Heart left ventricle (tissue), 16 donors: ENCODE data around the gene ABTB2. TPM values are rescaled to one million over a fixed set of nuclear protein-coding genes. Genes with fewer than 3 reads are reported as not detected.
A peak's percentile ranks its signal among the peaks of the same experiment; 100 is the strongest.

Experiments
- ATAC-seq, 4 donors: fragments of 200-7000 bp; cut with Tn5 transposase; one replicate each; pipeline ENCODE4 v1.9.1; 2020 to 2022; ENCODE audit warnings: moderate library complexity in 4 of 4, mild to moderate bottlenecking in 3 of 4, moderate number of reproducible peaks in 1 of 4
- DNase-seq, 5 donors: peaks; one replicate each; pipeline ENCODE4 v3.0.0-alpha.2; 2020
- H3K27ac ChIP-seq, 12 donors: fragments of 200-600 bp; sonication (generic) in 4 of 12; one replicate each; pipeline versions ENCODE4 v1.5.0 to v1.8.0; 2016 to 2022; ENCODE audit warnings: mild to moderate bottlenecking in 2 of 12
- H3K27me3 ChIP-seq, 9 donors: fragments of 200-600 bp; sonication (generic) in 2 of 9; one replicate each; pipeline versions ENCODE4 v1.5.1 to v1.8.0; 2016 to 2022; ENCODE audit warnings: mild to moderate bottlenecking in 3 of 9
- H3K36me3 ChIP-seq, 9 donors: fragments of 200-600 bp; sonication (generic) in 2 of 9; one replicate each; pipeline versions ENCODE4 v1.5.0 to v1.8.0; 2018 to 2022; ENCODE audit warnings: mild to moderate bottlenecking in 2 of 9
- H3K4me1 ChIP-seq, 12 donors: fragments of 200-600 bp; sonication (generic) in 4 of 12; one replicate each; pipeline versions ENCODE4 v1.5.0 to v1.8.0; 2016 to 2022; ENCODE audit warnings: mild to moderate bottlenecking in 3 of 12
- H3K4me3 ChIP-seq, 12 donors: fragments of 200-600 bp; sonication (generic) in 4 of 12; one replicate each; pipeline versions ENCODE4 v1.5.0 to v1.8.0; 2017 to 2022; ENCODE audit warnings: mild to moderate bottlenecking in 9 of 12, moderate library complexity in 4 of 12
- H3K9me3 ChIP-seq, 12 donors: fragments of 200-600 bp; sonication (generic) in 4 of 12; one replicate each; pipeline versions ENCODE4 v1.5.0 to v1.8.0; 2016 to 2022; ENCODE audit warnings: mild to moderate bottlenecking in 1 of 12
- CTCF ChIP-seq, 12 donors: fragments of 200-600 bp; sonication (generic) in 4 of 12; IDR thresholded peaks; one replicate each; pipeline versions ENCODE4 v1.5.0 to v1.8.0; 2018 to 2022; ENCODE audit warnings: antibody characterized with exemption in 12 of 12, mild to moderate bottlenecking in 5 of 12
- POLR2A ChIP-seq, 2 donors: fragments of 450-650 bp; IDR thresholded peaks; one replicate each; pipeline ENCODE4 v1.6.1; 2017; ENCODE audit warnings: antibody characterized with exemption in 2 of 2, mild to moderate bottlenecking in 2 of 2, moderate library complexity in 2 of 2
- WGBS, 4 donors: extraction: QIAGEN DNeasy Blood & Tissue Kit in 2 of 4; methylation state at CpG; one replicate each; pipeline versions ENCODE4 v1.1.5 to v1.1.7; 2013 to 2018; 5-methylcytosine and 5-hydroxymethylcytosine counted together
- intact Hi-C, 10 donors: fragments of 100-400 bp; cut with DNase I; formaldehyde crosslinking; loops; one replicate each; pipeline versions ENCODE4 v1.11.1 to v1.14.2; 2022
- polyA plus RNA-seq, 2 donors: library from polyadenylated mRNA; stranded (reverse); fragments of 200-250 nt; gene quantifications; one replicate each; pipeline ENCODE4 v1.2.3, GENCODE V29; 2013
- total RNA-seq, 9 donors: library from RNA; depleted of rRNA in 2 of 9; stranded (reverse); fragments of >200 nt in 2 of 9; fragmentation: NEBNext Ultra II Directional in 3 of 9; extraction: Animal tissue kit (Norgen Biotek cat#: 25700) in 3 of 9; gene quantifications; one replicate each; pipeline versions ENCODE4 v1.1.0 to v1.2.4, GENCODE V29; 2016 to 2023
- donor health status: ischemic (EF 13 %, LVEDD 7.1; RV severe dilation, severe dysfunction).
- donor health status: healthy with polysubstance abuse.
- donor health status: DM: no; HTN: yes; CAD: no.
- donor health status: DM: no; HTN: no; CAD: no.
- donor health status: ischemic (EF 25% LVEDD 6.9; RV normal size, moderate dysfunction).
- donor health status: ischemic (EF 25% LVEDD 5.7; RV mildly dilated, moderate dysfunction).
- donor health status: healthy.
- donor health status: DM: yes; HTN: yes; CAD: no.
- donor health status: ischemic (EF 35%, LVEDD 5.7; RV mildly dilated, moderate dysfunction).
- donor health status: nonischemic (EF 11% LVEDD 7.7; RV severe dilation, severe dysfunction).
- donor health status: DM: yes; HTN: yes; CAD: no.
- donor health status: PGD.
- donor health status: ischemic (EF 29% LVEDD 5.4; RV normal size, mild dysfunction).
- donor health status: nonischemic (EF 23%, LVEDD 6.1; RV moderate dilation, normal function).

ABTB2 gene
- total and polyA plus RNA-seq, 11 donors, result 3.3 to 27.1 (median 12.5) TPM

DNA sequence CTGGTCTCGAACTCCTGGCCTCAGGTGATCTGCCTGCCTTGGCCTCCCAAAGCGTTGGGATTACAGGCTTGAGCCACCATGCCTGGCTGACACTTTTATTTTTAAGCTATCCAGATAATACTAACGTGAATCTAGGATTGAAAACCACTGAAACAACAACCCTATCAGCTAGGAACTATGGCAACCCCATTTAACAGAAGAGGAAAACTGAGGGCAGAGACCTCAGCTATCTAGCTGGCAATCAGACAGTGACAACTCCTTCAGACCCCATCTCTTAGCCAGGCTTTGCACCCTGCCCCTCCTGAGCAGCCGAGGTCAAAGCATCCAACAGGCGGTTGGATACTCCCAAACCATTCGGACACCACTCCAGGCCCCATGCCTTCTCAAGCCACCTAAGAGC, 14.1 kb downstream of the ABTB2 start:
- Histone ChIP-seq H3K4me1 (peaks cover 0 to 73% (median 50%) of the 10 kb centered on the region in 12 donors), H3K36me3 (no peaks in the 10 kb centered on the region), H3K27me3 (no peaks in the 10 kb centered on the region), H3K9me3 (no peaks in the 10 kb centered on the region), H3K4me3 (no peak overlapping the region), H3K27ac (peak overlapping the region in 2 of 12 donors; percentile 4 to 81)
- no peak for DNase-seq
- 85 to 90% (median 87%) methylated on average over 6 of the region's 6 CpGs for WGBS, 4 donors
- intact Hi-C loops, result no loop called here
- TF ChIP-seq CTCF (IDR thresholded peaks at IDR 0.05) (no peak), POLR2A (IDR thresholded peaks at IDR 0.05) (no peak)
- no peak for ATAC-seq

DNA sequence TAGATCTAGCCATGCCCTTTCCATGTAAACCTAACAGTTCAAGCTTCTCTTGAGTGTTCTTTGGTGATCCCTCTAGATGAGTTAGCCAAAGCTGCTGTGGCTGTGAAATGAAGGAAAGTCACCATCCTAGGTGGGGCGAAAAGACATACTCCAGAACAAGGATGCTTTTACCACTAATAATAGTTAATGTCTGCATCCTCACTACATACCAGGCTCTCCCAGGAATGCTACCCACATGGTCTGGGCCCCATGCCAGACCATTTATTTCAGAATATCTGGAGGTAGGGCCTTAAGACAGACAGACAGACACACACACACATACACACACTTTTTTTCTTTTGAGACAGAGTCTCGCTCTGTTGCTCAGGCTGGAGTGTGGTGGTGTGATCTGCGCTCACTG, 14.7 kb downstream of the ABTB2 start:
- Histone ChIP-seq H3K27ac (peak overlapping the region in 1 of 12 donors; percentile 4), H3K36me3 (no peaks in the 10 kb centered on the region), H3K4me3 (no peak overlapping the region), H3K9me3 (no peaks in the 10 kb centered on the region), H3K27me3 (no peaks in the 10 kb centered on the region), H3K4me1 (peaks cover 0 to 68% (median 48%) of the 10 kb centered on the region in 12 donors)
- WGBS, 4 donors, result 91 to 95% (median 93%) methylated on average over 3 of the region's 3 CpGs
- ATAC-seq (no peak), DNase-seq (no peak)
- TF ChIP-seq CTCF (IDR thresholded peaks at IDR 0.05) (no peak), POLR2A (IDR thresholded peaks at IDR 0.05) (no peak)
- intact Hi-C loops, result no loop called here

DNA sequence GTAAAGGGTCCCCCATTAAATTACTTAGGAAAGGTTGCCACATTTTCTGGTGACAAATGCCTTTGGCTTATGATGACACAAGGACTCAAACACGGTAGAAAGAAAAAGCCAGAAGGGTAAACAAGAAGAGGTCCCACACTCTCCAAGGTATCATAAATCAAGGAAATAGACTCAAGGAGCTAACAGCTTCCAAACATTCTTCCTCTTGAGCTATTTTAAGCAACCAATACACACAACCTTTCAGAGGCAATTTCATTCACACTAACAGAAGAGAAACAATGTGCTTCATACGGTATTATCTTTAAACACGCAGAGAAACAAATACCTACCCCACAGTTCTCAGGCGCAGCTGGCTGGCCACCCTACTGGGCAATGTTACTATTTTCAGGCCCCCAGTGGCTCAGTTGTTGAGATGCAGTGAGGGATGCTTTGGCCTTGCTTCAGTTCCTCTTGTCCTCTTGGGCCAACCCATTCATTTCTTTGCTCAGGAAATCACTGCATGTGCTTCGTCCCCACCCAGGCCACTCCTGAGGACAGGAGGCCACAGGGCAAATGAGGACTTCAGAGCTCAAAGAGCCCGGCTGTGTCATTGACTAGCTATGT, 15.8 kb downstream of the ABTB2 start:
- Histone ChIP-seq H3K9me3 (no peaks in the 10 kb centered on the region), H3K4me1 (peaks cover 0 to 56% (median 42%) of the 10 kb centered on the region in 12 donors), H3K36me3 (no peaks in the 10 kb centered on the region), H3K27me3 (no peaks in the 10 kb centered on the region), H3K27ac (peak overlapping the region in 7 of 12 donors; percentile 4 to 50 (median 44)), H3K4me3 (no peak overlapping the region)
- peak in 3 of 5 donors; percentile 25 to 58 (median 35) for DNase-seq
- intact Hi-C loops, result no loop called here
- TF ChIP-seq POLR2A (IDR thresholded peaks at IDR 0.05) (no peak), CTCF (IDR thresholded peaks at IDR 0.05) (peak in 1 of 12 donors; percentile 9)
- peak; percentile 17 to 70 (median 40) for ATAC-seq
- 23 to 38% (median 28%) methylated on average over 6 of the region's 6 CpGs for WGBS, 4 donors

DNA sequence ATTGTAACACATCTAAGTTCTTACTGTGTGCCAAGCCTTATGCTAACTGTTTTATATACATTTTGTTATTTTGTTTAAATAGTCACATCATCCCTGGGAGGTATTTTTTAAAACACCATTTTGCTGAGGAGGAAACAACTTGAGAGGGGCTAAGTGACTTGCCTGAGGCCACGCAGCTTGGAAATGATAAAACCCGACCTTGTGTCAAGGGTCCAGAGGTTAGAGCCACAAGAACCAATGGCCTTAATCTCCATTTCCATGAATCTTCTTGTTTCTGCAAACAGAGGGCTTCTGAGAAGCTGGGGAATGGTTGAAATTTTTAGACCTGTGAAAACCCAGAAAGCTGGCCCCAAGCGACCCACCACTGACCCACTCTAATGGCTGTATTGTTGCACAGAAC, 16.7 kb downstream of the ABTB2 start:
- TF ChIP-seq CTCF (IDR thresholded peaks at IDR 0.05), result no peak
- no peak for TF ChIP-seq POLR2A (IDR thresholded peaks at IDR 0.05)
- DNase-seq (no peak), ATAC-seq (no peak)
- H3K4me1 ChIP-seq, result peaks cover 0 to 49% (median 33%) of the 10 kb centered on the region in 12 donors
- WGBS, 4 donors, result 85 to 89% (median 86%) methylated on average over 3 of the region's 3 CpGs
- H3K27ac ChIP-seq, result no peak overlapping the region
- no peaks in the 10 kb centered on the region for H3K9me3 ChIP-seq
- no peak overlapping the region for H3K4me3 ChIP-seq
- intact Hi-C loops, result no loop called here
- no peaks in the 10 kb centered on the region for H3K27me3 ChIP-seq
- H3K36me3 ChIP-seq, result no peaks in the 10 kb centered on the region
